Fibroblast of lung (primary cell): Measurements from ENCODE around the gene ARID1B.

Experiments
- EZH2 ChIP-seq: IDR thresholded peaks from 2 replicates; pipeline ENCODE4 v1.5.1; 2012; ENCODE audit warnings: low read length, control low read depth, mild to moderate bottlenecking; ENCODE audit errors: missing control alignments
- TF ChIP-seq, protein P1 (sequence below), 2 donors: IDR thresholded peaks in 1 of 2; conservative IDR thresholded peaks in 1 of 2; 1 replicate in 1 of 2; 2 replicates in 1 of 2; pipeline ENCODE4 v1.5.1; 2011 to 2012; ENCODE audit warnings: low read length in 2 of 2, control low read depth in 1 of 2, inconsistent platforms in 1 of 2, low read depth in 1 of 2, mild to moderate bottlenecking in 1 of 2

DNA sequence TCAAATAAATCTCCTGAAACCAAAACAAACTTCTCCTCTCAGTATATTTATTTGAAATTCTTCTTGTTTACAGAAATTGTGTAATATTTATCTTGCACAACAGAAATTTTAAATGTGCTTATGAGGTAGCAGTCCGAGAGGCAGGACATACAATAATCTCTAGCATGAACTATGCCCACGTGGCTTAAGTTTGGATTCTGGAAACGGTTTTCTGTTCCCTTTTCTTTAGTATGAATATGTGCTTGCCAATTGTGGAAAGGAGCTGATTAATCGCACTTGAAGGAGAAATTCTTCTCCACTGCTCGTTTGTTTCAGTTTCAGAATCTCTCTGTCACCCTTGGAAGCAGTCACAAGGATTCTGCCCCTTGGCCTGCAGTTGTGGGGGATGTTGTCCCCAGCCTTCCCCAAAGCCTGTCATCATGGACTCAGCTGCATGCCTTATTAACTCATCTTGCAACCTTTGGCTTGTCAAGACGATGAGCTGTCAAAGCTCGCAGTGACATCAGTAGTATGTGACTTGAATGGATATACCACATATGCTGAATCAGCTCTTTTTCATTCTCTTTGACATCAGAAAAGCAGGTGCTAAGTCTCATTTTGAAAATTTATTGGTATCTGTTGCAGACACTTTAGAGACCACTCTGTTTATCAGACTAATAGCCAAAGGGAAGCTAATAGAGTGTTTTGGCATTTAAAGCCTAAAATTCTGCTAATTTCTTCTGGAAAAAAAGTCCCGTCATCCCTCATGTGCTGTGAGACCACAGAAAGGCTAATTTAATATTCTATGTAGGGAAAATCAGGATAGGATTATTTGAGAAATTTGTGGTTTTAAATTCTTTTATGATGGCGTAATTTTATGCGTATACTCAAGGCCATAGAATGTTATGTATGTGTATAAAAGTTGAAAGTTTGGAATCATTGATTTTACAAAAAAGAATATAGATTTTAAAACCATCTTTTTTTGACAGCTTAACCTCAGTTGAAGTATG is 186.8 kb downstream of the ARID1B start:
- TF ChIP-seq, protein P1, sequence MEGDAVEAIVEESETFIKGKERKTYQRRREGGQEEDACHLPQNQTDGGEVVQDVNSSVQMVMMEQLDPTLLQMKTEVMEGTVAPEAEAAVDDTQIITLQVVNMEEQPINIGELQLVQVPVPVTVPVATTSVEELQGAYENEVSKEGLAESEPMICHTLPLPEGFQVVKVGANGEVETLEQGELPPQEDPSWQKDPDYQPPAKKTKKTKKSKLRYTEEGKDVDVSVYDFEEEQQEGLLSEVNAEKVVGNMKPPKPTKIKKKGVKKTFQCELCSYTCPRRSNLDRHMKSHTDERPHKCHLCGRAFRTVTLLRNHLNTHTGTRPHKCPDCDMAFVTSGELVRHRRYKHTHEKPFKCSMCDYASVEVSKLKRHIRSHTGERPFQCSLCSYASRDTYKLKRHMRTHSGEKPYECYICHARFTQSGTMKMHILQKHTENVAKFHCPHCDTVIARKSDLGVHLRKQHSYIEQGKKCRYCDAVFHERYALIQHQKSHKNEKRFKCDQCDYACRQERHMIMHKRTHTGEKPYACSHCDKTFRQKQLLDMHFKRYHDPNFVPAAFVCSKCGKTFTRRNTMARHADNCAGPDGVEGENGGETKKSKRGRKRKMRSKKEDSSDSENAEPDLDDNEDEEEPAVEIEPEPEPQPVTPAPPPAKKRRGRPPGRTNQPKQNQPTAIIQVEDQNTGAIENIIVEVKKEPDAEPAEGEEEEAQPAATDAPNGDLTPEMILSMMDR (conservative IDR thresholded peaks at IDR 0.05 in 1 of 2, IDR thresholded peaks at IDR 0.05 in 1 of 2; ENCODE audit: low read depth in 1 of 2, low read length in 2 of 2) = no peak
- TF ChIP-seq EZH2 = no peak
